ENCODE measurements around the gene KLF7. TPM values are rescaled to one million over a fixed set of nuclear protein-coding genes. Genes with fewer than 3 reads are reported as not detected.

Gene KLF7
- total RNA-seq, 1 experiment from 2014 or later = 17.1 TPM

DNA sequence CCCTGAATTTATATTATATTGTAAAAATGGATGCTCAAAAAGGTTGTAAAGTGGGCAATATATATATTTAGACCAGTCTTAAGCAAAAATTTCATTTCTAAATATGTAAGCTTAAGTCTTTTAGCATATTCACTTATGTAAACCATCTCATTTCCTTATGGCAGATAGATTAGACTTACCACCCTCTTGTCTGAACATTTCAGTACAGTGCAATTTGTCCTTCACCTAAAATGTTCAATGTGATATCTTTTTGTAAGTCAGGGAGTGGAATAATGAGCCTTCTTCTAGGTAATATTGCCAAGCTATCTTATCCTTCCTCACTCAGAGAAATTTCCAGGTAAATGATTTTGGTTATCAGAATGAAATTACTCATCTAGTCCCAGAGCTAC is 92.3 kb downstream of the KLF7 start:
- BruUV-seq (replicated peaks) = no TSS peak
- no peak for TF ChIP-seq SIN3A (IDR thresholded peaks at IDR 0.05; ENCODE audit: borderline replicate concordance, insufficient read depth, low read depth, low read length)
- no peak for TF ChIP-seq POLR2AphosphoS5 (IDR thresholded peaks at IDR 0.05; ENCODE audit: low read depth, low read length)
- TF ChIP-seq, protein P1, sequence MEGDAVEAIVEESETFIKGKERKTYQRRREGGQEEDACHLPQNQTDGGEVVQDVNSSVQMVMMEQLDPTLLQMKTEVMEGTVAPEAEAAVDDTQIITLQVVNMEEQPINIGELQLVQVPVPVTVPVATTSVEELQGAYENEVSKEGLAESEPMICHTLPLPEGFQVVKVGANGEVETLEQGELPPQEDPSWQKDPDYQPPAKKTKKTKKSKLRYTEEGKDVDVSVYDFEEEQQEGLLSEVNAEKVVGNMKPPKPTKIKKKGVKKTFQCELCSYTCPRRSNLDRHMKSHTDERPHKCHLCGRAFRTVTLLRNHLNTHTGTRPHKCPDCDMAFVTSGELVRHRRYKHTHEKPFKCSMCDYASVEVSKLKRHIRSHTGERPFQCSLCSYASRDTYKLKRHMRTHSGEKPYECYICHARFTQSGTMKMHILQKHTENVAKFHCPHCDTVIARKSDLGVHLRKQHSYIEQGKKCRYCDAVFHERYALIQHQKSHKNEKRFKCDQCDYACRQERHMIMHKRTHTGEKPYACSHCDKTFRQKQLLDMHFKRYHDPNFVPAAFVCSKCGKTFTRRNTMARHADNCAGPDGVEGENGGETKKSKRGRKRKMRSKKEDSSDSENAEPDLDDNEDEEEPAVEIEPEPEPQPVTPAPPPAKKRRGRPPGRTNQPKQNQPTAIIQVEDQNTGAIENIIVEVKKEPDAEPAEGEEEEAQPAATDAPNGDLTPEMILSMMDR (IDR thresholded peaks at IDR 0.05) = no peak
- no peak for TF ChIP-seq TCF7L2 (IDR thresholded peaks at IDR 0.05; ENCODE audit: low read depth, low read length)
- TF ChIP-seq, protein P2, sequence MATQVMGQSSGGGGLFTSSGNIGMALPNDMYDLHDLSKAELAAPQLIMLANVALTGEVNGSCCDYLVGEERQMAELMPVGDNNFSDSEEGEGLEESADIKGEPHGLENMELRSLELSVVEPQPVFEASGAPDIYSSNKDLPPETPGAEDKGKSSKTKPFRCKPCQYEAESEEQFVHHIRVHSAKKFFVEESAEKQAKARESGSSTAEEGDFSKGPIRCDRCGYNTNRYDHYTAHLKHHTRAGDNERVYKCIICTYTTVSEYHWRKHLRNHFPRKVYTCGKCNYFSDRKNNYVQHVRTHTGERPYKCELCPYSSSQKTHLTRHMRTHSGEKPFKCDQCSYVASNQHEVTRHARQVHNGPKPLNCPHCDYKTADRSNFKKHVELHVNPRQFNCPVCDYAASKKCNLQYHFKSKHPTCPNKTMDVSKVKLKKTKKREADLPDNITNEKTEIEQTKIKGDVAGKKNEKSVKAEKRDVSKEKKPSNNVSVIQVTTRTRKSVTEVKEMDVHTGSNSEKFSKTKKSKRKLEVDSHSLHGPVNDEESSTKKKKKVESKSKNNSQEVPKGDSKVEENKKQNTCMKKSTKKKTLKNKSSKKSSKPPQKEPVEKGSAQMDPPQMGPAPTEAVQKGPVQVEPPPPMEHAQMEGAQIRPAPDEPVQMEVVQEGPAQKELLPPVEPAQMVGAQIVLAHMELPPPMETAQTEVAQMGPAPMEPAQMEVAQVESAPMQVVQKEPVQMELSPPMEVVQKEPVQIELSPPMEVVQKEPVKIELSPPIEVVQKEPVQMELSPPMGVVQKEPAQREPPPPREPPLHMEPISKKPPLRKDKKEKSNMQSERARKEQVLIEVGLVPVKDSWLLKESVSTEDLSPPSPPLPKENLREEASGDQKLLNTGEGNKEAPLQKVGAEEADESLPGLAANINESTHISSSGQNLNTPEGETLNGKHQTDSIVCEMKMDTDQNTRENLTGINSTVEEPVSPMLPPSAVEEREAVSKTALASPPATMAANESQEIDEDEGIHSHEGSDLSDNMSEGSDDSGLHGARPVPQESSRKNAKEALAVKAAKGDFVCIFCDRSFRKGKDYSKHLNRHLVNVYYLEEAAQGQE (IDR thresholded peaks at IDR 0.05; ENCODE audit: insufficient read depth in 1 of 2, low read depth in 2 of 2, low read length in 1 of 2) = no peak
- Histone ChIP-seq H3K36me3 (ENCODE audit: control insufficient read depth, insufficient read depth, low read length) (no peaks in the 10 kb centered on the region; the same call in 1 of the 2 replicates), H3K4me1 (ENCODE audit: control insufficient read depth, insufficient read depth, low read length) (peaks cover 9% of the 10 kb centered on the region), H3K9me3 (ENCODE audit: control insufficient read depth, insufficient read depth, low read depth, low read length) (no peaks in the 10 kb centered on the region), H3K27ac (ENCODE audit: low read length) (no peak overlapping the region), H3K4me3 (ENCODE audit: low read depth in 2 of 2, low read length in 2 of 2) (no peak overlapping the region), H3K27me3 (ENCODE audit: control insufficient read depth, insufficient read depth, low read length) (no peaks in the 10 kb centered on the region)
- POLR2A ChIA-PET = interaction anchor here (0.6 kb wide), 1 partner anchor 46 kb away, joined by 3 read pairs; no protein-coding TSS in a partner anchor
- DNase-seq (ENCODE audit: low read depth, low spot score) = no peak
- CTCF ChIA-PET = no interaction called here
- in situ Hi-C loops (cut with HindIII; ENCODE audit: low pct_unique_long_range_greater_than_20kb, low sequenced_read_pairs) (no loop called here), intact Hi-C loops (cut with micrococcal nuclease; ENCODE audit: unreplicated experiment) (no loop called here)
- no peak for ATAC-seq

DNA sequence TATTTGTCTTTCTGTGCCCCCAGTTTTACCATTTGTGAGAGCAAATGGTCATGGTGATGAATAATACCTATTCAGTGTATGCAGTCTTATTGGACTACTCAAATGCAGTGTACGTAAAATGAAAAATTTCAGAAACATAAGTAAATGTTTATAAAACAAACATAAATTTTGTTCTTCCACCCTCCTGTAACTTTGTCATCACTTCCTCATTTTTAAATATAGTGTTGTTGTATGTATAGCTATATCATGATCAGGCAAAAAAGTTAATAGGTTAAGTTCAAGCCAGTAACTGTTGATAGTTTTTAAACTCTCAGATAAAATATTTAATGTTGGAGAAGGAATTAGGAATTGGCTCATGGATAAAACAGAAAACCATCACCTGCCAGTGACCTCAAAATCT is 93.2 kb downstream of the KLF7 start:
- intact Hi-C loops (cut with micrococcal nuclease; ENCODE audit: unreplicated experiment) = no loop called here
- Histone ChIP-seq H3K4me3 (ENCODE audit: low read depth in 2 of 2, low read length in 2 of 2) (no peak overlapping the region), H3K27ac (ENCODE audit: low read length) (no peak overlapping the region), H3K9me3 (ENCODE audit: control insufficient read depth, insufficient read depth, low read depth, low read length) (no peaks in the 10 kb centered on the region), H3K4me1 (ENCODE audit: control insufficient read depth, insufficient read depth, low read length) (peaks cover 9% of the 10 kb centered on the region), H3K36me3 (ENCODE audit: control insufficient read depth, insufficient read depth, low read length) (no peaks in the 10 kb centered on the region; the same call in 1 of the 2 replicates), H3K27me3 (ENCODE audit: control insufficient read depth, insufficient read depth, low read length) (no peaks in the 10 kb centered on the region)
- ATAC-seq (no peak), DNase-seq (ENCODE audit: low read depth, low spot score) (no peak)
- TF ChIP-seq, protein P2 (IDR thresholded peaks at IDR 0.05; ENCODE audit: insufficient read depth in 1 of 2, low read depth in 2 of 2, low read length in 1 of 2) = no peak
- TF ChIP-seq, protein P1 (IDR thresholded peaks at IDR 0.05) = no peak
- no peak for TF ChIP-seq SIN3A (IDR thresholded peaks at IDR 0.05; ENCODE audit: borderline replicate concordance, insufficient read depth, low read depth, low read length)
- TF ChIP-seq TCF7L2 (IDR thresholded peaks at IDR 0.05; ENCODE audit: low read depth, low read length) = no peak
- no peak for TF ChIP-seq POLR2AphosphoS5 (IDR thresholded peaks at IDR 0.05; ENCODE audit: low read depth, low read length)
- in situ Hi-C loops (cut with HindIII; ENCODE audit: low pct_unique_long_range_greater_than_20kb, low sequenced_read_pairs) = no loop called here
- no TSS peak for BruUV-seq (replicated peaks)
- CTCF ChIA-PET = no interaction called here
- POLR2A ChIA-PET = no interaction called here
